HG03095 (cell line): ENCODE results near the gene EPHA10.
"Not testable (repeated sequence)": the region's sequence is repeated elsewhere in the genome, so short reads cannot be mapped to it uniquely, and the experiment has no call there.

ENCODE experiments used
- ATAC-seq: cut with Tn5 transposase; IDR thresholded peaks from one replicate; pipeline ENCODE4 v1.9.1; 2021; ENCODE audit warnings: moderate library complexity; ENCODE audit not compliant: unreplicated experiment

Gene EPHA10

GRCh38 chr1:37776946-37777516 lies 12.1 kb upstream of the EPHA10 start:
- no peak for ATAC-seq

- ATAC-seq, result not testable (repeated sequence)
These were observed 6.5 kb upstream of the EPHA10 start for GRCh38 chr1:37771440-37771839.

- ATAC-seq, result no peak
These were observed 2.6 kb upstream of the EPHA10 start for GRCh38 chr1:37767488-37767887.

- no peak for ATAC-seq
These were observed 1.2 kb upstream of the EPHA10 start for GRCh38 chr1:37765916-37766664.

- ATAC-seq, result no peak
These were observed 500 bp downstream of the EPHA10 start for GRCh38 chr1:37764414-37764825.

GRCh38 chr1:37763791-37764413 lies 1.0 kb downstream of the EPHA10 start:
- ATAC-seq, result no peak

- no peak for ATAC-seq
These were observed 2.4 kb downstream of the EPHA10 start for GRCh38 chr1:37762516-37762915.

- ATAC-seq, result no peak
These were observed 3.4 kb downstream of the EPHA10 start for GRCh38 chr1:37761416-37762095.

- ATAC-seq, result no peak
These were observed 5.5 kb downstream of the EPHA10 start for GRCh38 chr1:37759451-37759850.

- no peak for ATAC-seq
These were observed 8.9 kb downstream of the EPHA10 start for GRCh38 chr1:37755951-37756560.

- no peak for ATAC-seq
These were observed 9.6 kb downstream of the EPHA10 start for GRCh38 chr1:37755290-37755689.

- no peak for ATAC-seq
These were observed 11.2 kb downstream of the EPHA10 start for GRCh38 chr1:37753473-37754321.

GRCh38 chr1:37752583-37753471 lies 12.1 kb downstream of the EPHA10 start:
- no peak for ATAC-seq

- no peak for ATAC-seq
These were observed 12.7 kb downstream of the EPHA10 start for GRCh38 chr1:37752213-37752582.

- ATAC-seq, result no peak
These were observed 16.4 kb downstream of the EPHA10 start for GRCh38 chr1:37748565-37748964.

GRCh38 chr1:37746806-37747205 lies 18.1 kb downstream of the EPHA10 start:
- no peak for ATAC-seq

GRCh38 chr1:37741662-37742061 lies 23.3 kb downstream of the EPHA10 start:
- ATAC-seq, result no peak

- no peak for ATAC-seq
These were observed 23.8 kb downstream of the EPHA10 start for GRCh38 chr1:37741130-37741529.

GRCh38 chr1:37739222-37739621 lies 25.7 kb downstream of the EPHA10 start:
- no peak for ATAC-seq
